ENCODE measurements around the gene DOC2A. TPM values are rescaled to one million over a fixed set of nuclear protein-coding genes. Genes with fewer than 3 reads are reported as not detected.

DOC2A gene
- total RNA-seq (2013; cell fraction: nucleolus; rRNA removed) = 0.27 and 0.33 TPM in 2 replicates
- total RNA-seq (2014; rRNA removed) (0.17 TPM in 1 of 2 replicates, not detected in the other), total RNA-seq (2014; rRNA removed; fragmentation: Illumina TruSeq; extraction: Trizol) (not detected in 2 replicates), total RNA-seq (2021) (0.11 TPM in 1 of 2 replicates, not detected in the other), polyA plus RNA-seq (2011; rRNA removed) (0.06 and 0.15 TPM in 2 replicates), polyA plus RNA-seq (2014; fragmentation: Illumina TruSeq; extraction: Trizol) (0.06 TPM in 1 of 2 replicates, not detected in the other), polyA plus RNA-seq (2014; fragmentation: Nextera tagmentation; extraction: Ambion mirVana) (not detected), polyA plus RNA-seq (2014; rRNA removed) (0.09 TPM in 2 replicates), polyA plus RNA-seq (2016; fragmentation: Nextera tagmentation; extraction: Ambion mirVana) (not detected), polyA minus RNA-seq (2011; rRNA and poly(A)+ RNA removed) (not detected in 2 replicates), Bru-seq, nascent RNA (not detected), BruChase-seq, experiment 1, labeled RNA remaining after a 6-hour chase (not detected), BruChase-seq, experiment 2, labeled RNA remaining after a 2-hour chase (not detected)
- polyA plus RNA-seq (2011; ENCODE audit: low read depth) = not detected
- polyA plus RNA-seq (2011; cell fraction: cytosol; rRNA removed) = 0.17 and 0.37 TPM in 2 replicates
- 0.85 and 1.1 TPM in 2 replicates for polyA plus RNA-seq (2011; cell fraction: nucleus; rRNA removed)
- 0.09 and 0.13 TPM in 2 replicates for polyA plus RNA-seq (2012)
- polyA minus RNA-seq (2011; cell fraction: cytosol; rRNA and poly(A)+ RNA removed) = not detected in 2 replicates
- 0.29 and 0.36 TPM in 2 replicates for polyA minus RNA-seq (2011; cell fraction: nucleus; rRNA and poly(A)+ RNA removed)
- long read RNA-seq, experiment 1 = 0 reads
- long read RNA-seq, experiment 2 = 0 reads

DNA sequence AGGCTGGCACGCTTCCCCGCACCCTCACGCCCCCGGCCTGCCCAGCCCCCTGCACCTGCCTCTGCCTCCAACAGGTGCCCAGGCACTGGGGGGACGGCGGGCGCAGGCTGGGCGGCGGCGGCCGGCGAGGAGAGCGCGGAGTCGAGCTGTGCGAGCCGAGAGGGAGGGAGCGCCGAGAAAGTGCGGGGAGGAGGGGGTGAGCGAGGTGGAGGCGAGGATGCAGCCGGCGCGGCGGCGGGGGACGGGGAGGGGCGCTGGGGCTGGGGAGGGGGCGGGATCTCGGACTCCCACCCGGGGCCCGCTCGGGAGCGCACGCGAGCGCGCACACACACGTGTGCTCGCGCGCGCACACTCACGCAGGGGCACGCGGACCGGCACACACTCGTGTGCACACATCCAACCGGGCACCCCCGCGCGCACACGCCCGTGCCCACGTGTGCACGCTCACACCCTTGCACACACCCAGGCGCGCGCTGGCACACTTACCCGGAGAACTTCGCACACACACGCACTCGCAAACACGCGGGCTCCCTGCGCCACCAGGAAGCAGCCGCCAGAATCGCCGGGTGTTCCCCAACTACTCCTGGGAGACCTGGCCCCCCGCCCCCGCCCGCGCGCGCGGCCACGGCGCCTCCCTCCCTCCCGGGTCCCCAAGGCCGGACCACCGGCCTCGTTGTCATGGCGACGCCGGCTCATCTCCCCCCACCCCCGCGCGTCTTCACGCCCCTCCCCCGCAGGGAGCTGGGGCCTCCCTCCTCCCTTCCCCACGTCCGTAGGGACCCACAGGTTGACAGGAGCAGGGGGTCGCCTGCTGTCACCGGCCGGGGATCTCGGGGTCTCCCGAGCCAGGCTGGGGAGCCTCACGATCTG, at the start of gene DOC2A:
Gene DOC2A, minus strand, starts transcription at position 184 of the 870 bp plus-strand sequence. CDS start 805 bp downstream, outside the sequence.
- peak; percentile 58 for ATAC-seq
- 0 out of 2 replicates have a peak within 1 kb of the TSS, but pooled peaks have one; percentile 32 for H3K4me3 ChIP-seq
- peak within 1 kb of the TSS; percentile 55 for H3K4me2 ChIP-seq (ENCODE audit: control insufficient read depth, insufficient read depth)

More for the DNA sequence above, at the start of gene DOC2A:
- FAIRE-seq (no peak), DNase-seq (ENCODE audit: low read depth, low spot score) (no peak)
- POLR2A ChIA-PET = interaction anchor here (0.6 kb wide), 1 partner anchor 17 kb away, joined by 3 read pairs; no protein-coding TSS in a partner anchor
- WGBS (ENCODE audit: insufficient coverage, insufficient replicate concordance, low lambda C conversion rate, missing lambda C conversion rate) = 4% methylated on average over 39 of the region's 99 CpGs
- RAD21 ChIA-PET (ENCODE audit: unreplicated experiment) = interaction anchor here (0.6 kb wide), 3 partner anchors 158 to 316 kb away, joined by 3 to 4 read pairs (median 3); no protein-coding TSS in a partner anchor
- no TSS peak for BruUV-seq (replicated peaks)
- in situ Hi-C loops (cut with MboI) (loop anchor here (25.0 kb wide), 1 partner anchor 899 kb away; no protein-coding TSS in a partner anchor), intact Hi-C loops (cut with micrococcal nuclease; ENCODE audit: unreplicated experiment) (no loop called here)
- Histone ChIP-seq H3K9me3 (replicated peaks; ENCODE audit: control insufficient read depth, insufficient read depth, low read length) (no peaks in the 10 kb centered on the region), H3K27ac (ENCODE audit: control insufficient read depth, insufficient read depth) (no peak within 1 kb of the TSS), H2AFZ (ENCODE audit: control insufficient read depth, low read depth, low read length) (no peak within 1 kb of the TSS; the same call in 1 of the 2 replicates), H3K4me1 (ENCODE audit: control insufficient read depth, insufficient read depth, low read length) (no peaks in the 10 kb centered on the region), H3K27me3 (replicated peaks in 1 of 2; ENCODE audit: control insufficient read depth in 2 of 2, insufficient read depth in 2 of 2, low read length in 1 of 2) (peaks cover 3 to 7% of the 10 kb centered on the region in 2 experiments; a peak in 3 of 4 replicates), H3K9ac (ENCODE audit: control insufficient read depth, insufficient read depth, low read length) (no peak within 1 kb of the TSS), H3K79me2 (ENCODE audit: control insufficient read depth, insufficient read depth, low read length) (no peaks in the 10 kb centered on the region), H4K20me1 (ENCODE audit: control insufficient read depth, insufficient read depth) (no peaks in the 10 kb centered on the region), H3K36me3 (ENCODE audit: control insufficient read depth in 2 of 2, insufficient read depth in 2 of 2, low read length in 1 of 2) (no peaks in the 10 kb centered on the region)
- SMC1A ChIA-PET (ENCODE audit: uncharacterized antibody, unreplicated experiment) = no interaction called here
- CTCF ChIA-PET = no interaction called here
- TF ChIP-seq EGR1 (IDR thresholded peaks at IDR 0.05; ENCODE audit: borderline replicate concordance in 1 of 2, low read depth in 2 of 2, low read length in 2 of 2) = peak in 1 of 2 experiments; percentile 27; a peak in 1 of 3 replicates
- TF ChIP-seq, protein P1, sequence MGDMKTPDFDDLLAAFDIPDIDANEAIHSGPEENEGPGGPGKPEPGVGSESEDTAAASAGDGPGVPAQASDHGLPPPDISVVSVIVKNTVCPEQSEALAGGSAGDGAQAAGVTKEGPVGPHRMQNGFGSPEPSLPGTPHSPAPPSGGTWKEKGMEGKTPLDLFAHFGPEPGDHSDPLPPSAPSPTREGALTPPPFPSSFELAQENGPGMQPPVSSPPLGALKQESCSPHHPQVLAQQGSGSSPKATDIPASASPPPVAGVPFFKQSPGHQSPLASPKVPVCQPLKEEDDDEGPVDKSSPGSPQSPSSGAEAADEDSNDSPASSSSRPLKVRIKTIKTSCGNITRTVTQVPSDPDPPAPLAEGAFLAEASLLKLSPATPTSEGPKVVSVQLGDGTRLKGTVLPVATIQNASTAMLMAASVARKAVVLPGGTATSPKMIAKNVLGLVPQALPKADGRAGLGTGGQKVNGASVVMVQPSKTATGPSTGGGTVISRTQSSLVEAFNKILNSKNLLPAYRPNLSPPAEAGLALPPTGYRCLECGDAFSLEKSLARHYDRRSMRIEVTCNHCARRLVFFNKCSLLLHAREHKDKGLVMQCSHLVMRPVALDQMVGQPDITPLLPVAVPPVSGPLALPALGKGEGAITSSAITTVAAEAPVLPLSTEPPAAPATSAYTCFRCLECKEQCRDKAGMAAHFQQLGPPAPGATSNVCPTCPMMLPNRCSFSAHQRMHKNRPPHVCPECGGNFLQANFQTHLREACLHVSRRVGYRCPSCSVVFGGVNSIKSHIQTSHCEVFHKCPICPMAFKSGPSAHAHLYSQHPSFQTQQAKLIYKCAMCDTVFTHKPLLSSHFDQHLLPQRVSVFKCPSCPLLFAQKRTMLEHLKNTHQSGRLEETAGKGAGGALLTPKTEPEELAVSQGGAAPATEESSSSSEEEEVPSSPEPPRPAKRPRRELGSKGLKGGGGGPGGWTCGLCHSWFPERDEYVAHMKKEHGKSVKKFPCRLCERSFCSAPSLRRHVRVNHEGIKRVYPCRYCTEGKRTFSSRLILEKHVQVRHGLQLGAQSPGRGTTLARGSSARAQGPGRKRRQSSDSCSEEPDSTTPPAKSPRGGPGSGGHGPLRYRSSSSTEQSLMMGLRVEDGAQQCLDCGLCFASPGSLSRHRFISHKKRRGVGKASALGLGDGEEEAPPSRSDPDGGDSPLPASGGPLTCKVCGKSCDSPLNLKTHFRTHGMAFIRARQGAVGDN (IDR thresholded peaks at IDR 0.05) = no peak
- TF ChIP-seq BRCA1 (IDR thresholded peaks at IDR 0.05; ENCODE audit: low read depth, low read length) = no peak
- no peak for TF ChIP-seq MYC (IDR thresholded peaks at IDR 0.05; ENCODE audit: insufficient read depth, insufficient read length, insufficient replicate concordance, low read length, severe bottlenecking)
- no peak for TF ChIP-seq YY1 (IDR thresholded peaks at IDR 0.05; ENCODE audit: low read depth, low read length)
- peak in 1 of 2 experiments; percentile 56; a peak in 2 of 4 replicates for TF ChIP-seq BHLHE40 (IDR thresholded peaks at IDR 0.05; ENCODE audit: borderline replicate concordance in 1 of 2, low read depth in 2 of 2, low read length in 1 of 2)

Data from GM12878 (cell line).